PC-9 (cell line): ENCODE measurements around the gene RUVBL2.

Experiments
- EZH2 ChIP-seq: fragments of 200-600 bp; sonication (generic); IDR thresholded peaks from 2 replicates; pipeline ENCODE4 v1.8.0; 2017; ENCODE audit warnings: antibody characterized with exemption, low read depth
- TF ChIP-seq, protein P1 (sequence below): fragments of 200-600 bp; sonication (generic); conservative IDR thresholded peaks from 2 replicates; pipeline ENCODE4 v1.6.1; 2017; ENCODE audit warnings: mixed run types, antibody characterized with exemption, mild to moderate bottlenecking, moderate library complexity

- TF ChIP-seq, protein P1, sequence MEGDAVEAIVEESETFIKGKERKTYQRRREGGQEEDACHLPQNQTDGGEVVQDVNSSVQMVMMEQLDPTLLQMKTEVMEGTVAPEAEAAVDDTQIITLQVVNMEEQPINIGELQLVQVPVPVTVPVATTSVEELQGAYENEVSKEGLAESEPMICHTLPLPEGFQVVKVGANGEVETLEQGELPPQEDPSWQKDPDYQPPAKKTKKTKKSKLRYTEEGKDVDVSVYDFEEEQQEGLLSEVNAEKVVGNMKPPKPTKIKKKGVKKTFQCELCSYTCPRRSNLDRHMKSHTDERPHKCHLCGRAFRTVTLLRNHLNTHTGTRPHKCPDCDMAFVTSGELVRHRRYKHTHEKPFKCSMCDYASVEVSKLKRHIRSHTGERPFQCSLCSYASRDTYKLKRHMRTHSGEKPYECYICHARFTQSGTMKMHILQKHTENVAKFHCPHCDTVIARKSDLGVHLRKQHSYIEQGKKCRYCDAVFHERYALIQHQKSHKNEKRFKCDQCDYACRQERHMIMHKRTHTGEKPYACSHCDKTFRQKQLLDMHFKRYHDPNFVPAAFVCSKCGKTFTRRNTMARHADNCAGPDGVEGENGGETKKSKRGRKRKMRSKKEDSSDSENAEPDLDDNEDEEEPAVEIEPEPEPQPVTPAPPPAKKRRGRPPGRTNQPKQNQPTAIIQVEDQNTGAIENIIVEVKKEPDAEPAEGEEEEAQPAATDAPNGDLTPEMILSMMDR = no peak
- TF ChIP-seq EZH2 = no peak
Observed at GRCh38 chr19:48966541-48967345, 26.9 kb upstream of the RUVBL2 start.
